Measurements from ENCODE around the gene LETM1. TPM values are rescaled to one million over a fixed set of nuclear protein-coding genes. Genes with fewer than 3 reads are reported as not detected.

The LETM1 gene
- total RNA-seq, 1 donor from 2014 or later = 41.8 TPM

GRCh38 chr4:1879485-1879884, 23.5 kb upstream of the LETM1 start:
- no peak for ATAC-seq (ENCODE audit: poor library complexity)
- DNase-seq = no peak
- intact Hi-C loops (cut with DNase I) = no loop called here

GRCh38 chr4:1874201-1874600, 18.2 kb upstream of the LETM1 start:
- DNase-seq = no peak
- ATAC-seq (ENCODE audit: poor library complexity) = no peak
- intact Hi-C loops (cut with DNase I) = no loop called here

- DNase-seq (no peak), ATAC-seq (ENCODE audit: poor library complexity) (no peak)
- intact Hi-C loops (cut with DNase I) = no loop called here
Measured at GRCh38 chr4:1873776-1874175, 17.8 kb upstream of the LETM1 start.

GRCh38 chr4:1873291-1873690, 17.3 kb upstream of the LETM1 start:
- intact Hi-C loops (cut with DNase I) = no loop called here
- ATAC-seq (ENCODE audit: poor library complexity) (no peak), DNase-seq (no peak)

GRCh38 chr4:1872870-1873269, 16.9 kb upstream of the LETM1 start:
- intact Hi-C loops (cut with DNase I) = no loop called here
- ATAC-seq (ENCODE audit: poor library complexity) = no peak

GRCh38 chr4:1871471-1872021, 15.6 kb upstream of the LETM1 start:
- DNase-seq = no peak
- intact Hi-C loops (cut with DNase I) = no loop called here
- ATAC-seq (ENCODE audit: poor library complexity) = no peak

More at GRCh38 chr4:1872870-1873269, 16.9 kb upstream of the LETM1 start:
- DNase-seq = no peak

- intact Hi-C loops (cut with DNase I) = no loop called here
- DNase-seq = peak; percentile 93
- peak; percentile 91 for ATAC-seq (ENCODE audit: poor library complexity)
Measured at GRCh38 chr4:1870578-1871443, 14.9 kb upstream of the LETM1 start, which contains the start of gene NSD2. Gene NSD2, plus strand, starts transcription at chr4:1871393. Its CDS starts 29,262 bp downstream, at chr4:1900655.

GRCh38 chr4:1870328-1870577, 14.3 kb upstream of the LETM1 start:
- DNase-seq (peak; percentile 92), ATAC-seq (ENCODE audit: poor library complexity) (peak; percentile 89)
- intact Hi-C loops (cut with DNase I) = no loop called here

- ATAC-seq (ENCODE audit: poor library complexity) (no peak), DNase-seq (no peak)
- intact Hi-C loops (cut with DNase I) = no loop called here
Measured at GRCh38 chr4:1869530-1870327, 13.8 kb upstream of the LETM1 start.

GRCh38 chr4:1868912-1869311, 13.0 kb upstream of the LETM1 start:
- ATAC-seq (ENCODE audit: poor library complexity) (no peak), DNase-seq (no peak)
- intact Hi-C loops (cut with DNase I) = no loop called here

- no peak for DNase-seq
- intact Hi-C loops (cut with DNase I) = no loop called here
- ATAC-seq (ENCODE audit: poor library complexity) = no peak
Measured at GRCh38 chr4:1868293-1868692, 12.3 kb upstream of the LETM1 start.

- DNase-seq (no peak), ATAC-seq (ENCODE audit: poor library complexity) (no peak)
- intact Hi-C loops (cut with DNase I) = no loop called here
Measured at GRCh38 chr4:1866189-1866661, 10.3 kb upstream of the LETM1 start.

- no peak for DNase-seq
- no peak for ATAC-seq (ENCODE audit: poor library complexity)
- intact Hi-C loops (cut with DNase I) = no loop called here
Measured at GRCh38 chr4:1864076-1865008, 8.4 kb upstream of the LETM1 start.

GRCh38 chr4:1863297-1864033, 7.5 kb upstream of the LETM1 start:
- ATAC-seq (ENCODE audit: poor library complexity) (no peak), DNase-seq (no peak)
- intact Hi-C loops (cut with DNase I) = no loop called here

- DNase-seq (no peak), ATAC-seq (ENCODE audit: poor library complexity) (no peak)
- intact Hi-C loops (cut with DNase I) = no loop called here
Measured at GRCh38 chr4:1862961-1863296, 7.0 kb upstream of the LETM1 start.

GRCh38 chr4:1862055-1862911, 6.3 kb upstream of the LETM1 start:
- intact Hi-C loops (cut with DNase I) = no loop called here
- no peak for DNase-seq
- ATAC-seq (ENCODE audit: poor library complexity) = no peak

- intact Hi-C loops (cut with DNase I) = no loop called here
- ATAC-seq (ENCODE audit: poor library complexity) (no peak), DNase-seq (no peak)
Measured at GRCh38 chr4:1859389-1859753, 3.4 kb upstream of the LETM1 start.
